Measurements from ENCODE around the gene CCL21.
"Not testable (repeated sequence)": the region's sequence is repeated elsewhere in the genome, so short reads cannot be mapped to it uniquely, and the experiment has no call there.

CCL21 gene

DNA sequence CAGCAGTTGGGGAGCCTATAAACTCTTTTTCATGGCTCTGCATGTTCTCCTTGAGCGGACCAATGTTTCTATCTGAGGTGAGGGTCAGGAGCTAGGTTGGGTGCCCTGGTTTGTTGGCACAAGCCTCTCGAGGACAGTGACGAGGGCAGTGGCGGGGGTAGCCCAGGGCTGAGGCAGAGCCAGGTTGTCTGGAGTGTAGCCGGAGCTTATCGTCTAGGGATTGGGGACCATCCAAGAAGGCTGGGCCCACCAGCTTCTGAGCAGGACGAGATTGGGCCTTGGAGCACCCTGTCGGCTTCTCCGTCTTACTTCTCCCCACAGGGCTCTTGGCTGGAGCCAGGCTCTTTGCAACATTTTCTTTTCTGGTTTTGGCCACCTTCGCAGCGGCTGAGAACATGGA, 13.2 kb upstream of the CCL21 start:
- no peak for DNase-seq (ENCODE audit: low read depth in 1 of 2, low spot score in 1 of 2)
- no peak for TF ChIP-seq POLR2AphosphoS5 (IDR thresholded peaks at IDR 0.05; ENCODE audit: low read depth)
- TF ChIP-seq SPI1 (IDR thresholded peaks at IDR 0.05; ENCODE audit: borderline replicate concordance, low read depth): no peak
- no peak overlapping the region for H3K27ac ChIP-seq (replicated peaks)
- H3K27me3 ChIP-seq (ENCODE audit: insufficient read depth, poor library complexity, severe bottlenecking): peaks cover 3% of the 10 kb centered on the region
- no peak overlapping the region for H3K4me3 ChIP-seq (replicated peaks; ENCODE audit: insufficient read depth, low read length)

DNA sequence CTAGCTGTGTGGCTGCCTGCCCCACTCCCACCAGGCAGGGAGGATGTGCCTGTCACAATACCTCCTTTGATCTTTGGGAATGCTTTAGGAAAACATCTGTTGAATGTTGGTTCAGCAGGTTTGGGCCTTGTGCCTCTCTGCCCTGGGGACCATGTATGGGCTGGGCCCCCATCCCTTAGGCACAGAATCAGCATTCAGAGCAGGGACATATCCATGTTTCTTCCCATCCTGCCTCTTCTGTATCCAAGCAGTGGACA, 9.8 kb upstream of the CCL21 start:
- DNase-seq (ENCODE audit: low read depth in 1 of 2, low spot score in 1 of 2); H3K27me3 ChIP-seq (ENCODE audit: insufficient read depth, poor library complexity, severe bottlenecking); H3K27ac ChIP-seq (replicated peaks); H3K4me3 ChIP-seq (replicated peaks; ENCODE audit: insufficient read depth, low read length): not testable (repeated sequence)

DNA sequence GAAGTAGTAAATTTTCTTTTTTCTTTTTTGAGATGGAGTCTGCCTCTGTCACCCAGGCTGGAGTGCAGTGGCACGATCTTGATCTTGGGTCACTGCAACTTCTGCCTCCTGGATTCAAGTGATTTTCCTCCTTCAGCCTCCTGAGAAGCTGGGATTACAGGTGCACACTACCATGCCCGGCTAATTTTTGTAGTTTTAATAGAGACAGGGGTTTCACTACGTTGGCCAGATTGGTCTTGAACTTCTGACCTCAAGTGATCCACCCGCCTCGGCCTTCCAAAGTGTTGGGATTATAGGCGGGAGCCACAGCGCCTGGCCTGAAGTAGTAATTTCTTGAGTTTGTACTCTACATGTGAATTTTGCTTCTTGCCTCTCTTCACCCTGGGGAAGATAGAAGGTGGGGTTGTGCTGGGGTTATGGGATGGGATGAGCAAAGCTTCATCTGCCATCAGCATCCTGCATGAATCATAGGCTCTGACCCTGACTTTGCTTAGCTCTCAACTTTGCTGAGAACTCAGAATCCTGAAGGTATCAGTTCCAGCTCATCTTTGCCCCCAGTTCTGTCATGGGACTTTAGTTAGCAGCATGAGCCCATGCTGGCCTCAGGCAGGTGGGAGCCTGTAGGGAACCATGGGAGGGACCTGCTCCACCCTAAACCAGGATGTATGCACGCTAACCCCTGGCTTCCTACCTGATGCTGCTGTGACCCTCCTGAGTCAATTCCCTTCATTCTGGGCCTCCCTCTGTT, 9.3 kb upstream of the CCL21 start:
- Histone ChIP-seq H3K27me3 (ENCODE audit: insufficient read depth, poor library complexity, severe bottlenecking) (no peaks in the 10 kb centered on the region), H3K4me3 (replicated peaks; ENCODE audit: insufficient read depth, low read length) (no peak overlapping the region), H3K27ac (replicated peaks) (no peak overlapping the region)
- no peak for DNase-seq (ENCODE audit: low read depth in 1 of 2, low spot score in 1 of 2)
- no peak for TF ChIP-seq REST (IDR thresholded peaks at IDR 0.05; ENCODE audit: insufficient replicate concordance, low read depth)
- no peak for TF ChIP-seq CTCF (IDR thresholded peaks at IDR 0.05; ENCODE audit: insufficient read depth, low read length)
- no peak for TF ChIP-seq GABPA (IDR thresholded peaks at IDR 0.05; ENCODE audit: low read depth)
- TF ChIP-seq POLR2AphosphoS5 (IDR thresholded peaks at IDR 0.05; ENCODE audit: low read depth): no peak
- no peak for TF ChIP-seq SPI1 (IDR thresholded peaks at IDR 0.05; ENCODE audit: borderline replicate concordance, low read depth)

DNA sequence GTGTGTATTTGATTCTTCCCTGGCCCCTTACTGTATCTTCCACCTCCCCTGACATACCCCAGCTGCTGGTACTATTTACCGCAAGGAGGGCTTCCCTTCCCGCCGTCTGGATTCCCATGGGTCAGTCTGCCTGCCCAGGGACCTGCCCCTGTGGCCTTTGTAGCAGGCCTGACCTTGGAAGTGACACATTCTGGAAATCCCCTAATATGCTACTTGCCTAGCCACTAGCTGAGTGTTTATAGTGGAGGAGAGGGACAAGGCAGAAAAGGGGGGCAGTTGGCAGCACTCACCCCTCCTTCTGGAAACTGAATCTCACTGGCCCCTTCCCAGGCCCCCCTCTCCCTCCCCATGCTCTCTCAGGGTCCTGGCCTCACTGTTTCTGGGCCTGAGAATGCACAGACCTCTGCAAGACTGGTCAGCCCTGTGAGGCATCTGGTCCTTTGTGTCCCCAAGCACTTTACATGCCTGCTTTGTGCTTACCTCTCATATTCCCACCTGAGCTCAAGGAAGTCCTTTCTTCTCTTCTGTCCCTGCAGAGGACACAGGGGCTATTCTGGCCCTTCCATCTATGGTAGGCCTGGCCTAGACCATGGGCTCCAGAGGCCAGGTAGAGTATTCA, 8.2 kb upstream of the CCL21 start:
- H3K4me3 ChIP-seq (replicated peaks; ENCODE audit: insufficient read depth, low read length): no peak overlapping the region
- H3K27me3 ChIP-seq (ENCODE audit: insufficient read depth, poor library complexity, severe bottlenecking): peaks cover 4% of the 10 kb centered on the region
- no peak for DNase-seq (ENCODE audit: low read depth in 1 of 2, low spot score in 1 of 2)
- TF ChIP-seq GABPA (IDR thresholded peaks at IDR 0.05; ENCODE audit: low read depth): no peak
- TF ChIP-seq CTCF (IDR thresholded peaks at IDR 0.05; ENCODE audit: insufficient read depth, low read length): no peak
- no peak for TF ChIP-seq SPI1 (IDR thresholded peaks at IDR 0.05; ENCODE audit: borderline replicate concordance, low read depth)
- TF ChIP-seq REST (IDR thresholded peaks at IDR 0.05; ENCODE audit: insufficient replicate concordance, low read depth): no peak
- no peak for TF ChIP-seq POLR2AphosphoS5 (IDR thresholded peaks at IDR 0.05; ENCODE audit: low read depth)
- H3K27ac ChIP-seq (replicated peaks): no peak overlapping the region

DNA sequence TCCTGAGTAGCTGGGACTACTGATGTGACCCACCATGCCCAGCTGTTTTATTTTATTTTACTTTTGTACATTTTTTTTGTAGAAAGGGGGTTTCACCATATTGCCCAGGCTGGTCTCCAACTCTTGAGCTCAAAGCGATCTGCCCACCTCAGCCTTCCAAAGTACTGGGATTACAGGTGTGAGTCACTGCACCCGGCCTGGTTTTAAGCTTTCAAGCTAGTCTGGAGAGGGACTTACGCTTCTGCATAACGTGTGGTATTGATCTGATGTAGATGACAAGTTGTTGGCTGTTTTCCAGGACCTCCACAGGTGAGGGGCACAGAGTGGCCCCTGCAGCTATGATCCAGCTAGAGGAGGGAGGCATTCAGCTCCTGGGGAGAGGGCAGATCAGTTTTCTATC, 6.8 kb upstream of the CCL21 start:
- Histone ChIP-seq H3K4me3 (replicated peaks; ENCODE audit: insufficient read depth, low read length) (no peak overlapping the region), H3K27me3 (ENCODE audit: insufficient read depth, poor library complexity, severe bottlenecking) (peaks cover 4% of the 10 kb centered on the region), H3K27ac (replicated peaks) (no peak overlapping the region)
- DNase-seq (ENCODE audit: low read depth in 1 of 2, low spot score in 1 of 2): no peak
- TF ChIP-seq CTCF (IDR thresholded peaks at IDR 0.05; ENCODE audit: insufficient read depth, low read length) (no peak), POLR2AphosphoS5 (IDR thresholded peaks at IDR 0.05; ENCODE audit: low read depth) (no peak), SPI1 (IDR thresholded peaks at IDR 0.05; ENCODE audit: borderline replicate concordance, low read depth) (no peak)
